SK-N-MC (cell line): ENCODE measurements around the gene CAMTA1.

ENCODE experiments used
- DNase-seq: peaks from one replicate; pipeline ENCODE4 v3.0.0-alpha.2; 2011; ENCODE audit warnings: low read depth, low spot score
- H3K27ac ChIP-seq: fragments of 200-600 bp; sonication (generic); 2 replicates; pipeline ENCODE4 v1.5.1; 2016; ENCODE audit warnings: mixed run types
- H3K36me3 ChIP-seq: fragments of 200-600 bp; sonication (generic); 2 replicates; pipeline ENCODE4 v1.6.1; 2017; ENCODE audit warnings: antibody characterized with exemption, low read length, mixed read lengths; ENCODE audit not compliant: insufficient read depth
- H3K4me3 ChIP-seq: fragments of 200-600 bp; sonication (generic); 2 replicates; pipeline ENCODE4 v1.5.1; 2016
- H3K9ac ChIP-seq: fragments of 200-600 bp; sonication (generic); 2 replicates; pipeline ENCODE4 v1.8.0; 2017; ENCODE audit warnings: mixed run types, mixed read lengths; ENCODE audit not compliant: insufficient read length
- H3K9me3 ChIP-seq: fragments of 200-600 bp; sonication (generic); 2 replicates; pipeline ENCODE4 v1.6.1; 2017; ENCODE audit warnings: low read depth, mild to moderate bottlenecking, antibody characterized with exemption, low read length, moderate library complexity, mixed read lengths
- EZH2 ChIP-seq: fragments of 200-600 bp; sonication (generic); IDR thresholded peaks from one replicate; pipeline ENCODE4 v1.6.1; 2017; ENCODE audit warnings: antibody characterized with exemption
- FOXP2 ChIP-seq: optimal IDR thresholded peaks from 2 replicates; pipeline ENCODE3; 2011; ENCODE audit warnings: mild to moderate bottlenecking, moderate library complexity; ENCODE audit not compliant: insufficient read depth; ENCODE audit errors: extremely low read length, control extremely low read depth
- POLR2AphosphoS5 ChIP-seq: IDR thresholded peaks from 2 replicates; pipeline ENCODE4 v1.6.1; 2012; ENCODE audit warnings: mild to moderate bottlenecking, low read depth, low read length, borderline replicate concordance

CAMTA1 gene

DNA sequence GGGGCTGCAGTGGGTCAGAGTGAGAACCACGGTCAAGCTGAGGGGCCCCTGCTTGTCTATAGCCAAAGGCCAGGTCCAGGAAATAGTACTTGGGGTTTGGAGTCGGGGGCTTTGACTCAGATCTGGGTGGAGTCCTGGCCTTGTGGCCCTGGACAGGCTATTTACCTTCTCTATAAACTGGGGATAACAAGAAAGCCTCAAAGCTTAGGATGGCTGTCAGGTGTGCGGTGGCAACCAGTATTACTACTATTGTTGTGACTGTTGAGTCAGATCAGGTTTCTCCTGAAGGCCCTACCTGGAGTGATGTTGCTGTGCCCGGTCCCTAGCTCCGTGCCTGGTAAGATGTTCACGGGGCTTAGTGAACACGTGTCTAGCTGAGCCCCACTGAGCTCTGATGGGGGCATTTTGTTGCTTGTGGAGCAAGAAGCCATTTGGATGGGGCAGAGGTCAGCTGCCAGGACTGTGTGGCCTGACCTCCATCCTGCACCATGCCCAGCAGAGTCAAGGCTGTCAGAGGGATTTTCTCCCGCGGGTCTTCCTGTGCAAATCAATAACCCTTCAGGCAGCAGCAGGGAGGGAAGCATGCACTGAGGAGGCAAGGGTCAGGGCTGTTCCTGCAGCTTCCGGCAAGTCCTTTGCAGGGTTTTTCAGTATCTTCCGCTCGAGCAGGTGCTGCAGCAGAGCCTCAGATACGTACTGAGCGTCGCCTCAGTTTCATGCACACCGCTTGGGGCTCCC, 170.3 kb downstream of the CAMTA1 start:
- Histone ChIP-seq H3K9me3 (no peaks in the 10 kb centered on the region), H3K27ac (no peak overlapping the region), H3K36me3 (no peaks in the 10 kb centered on the region), H3K4me3 (no peak overlapping the region), H3K9ac (no peak overlapping the region)
- TF ChIP-seq FOXP2 (no peak), POLR2AphosphoS5 (no peak), EZH2 (no peak)
- no peak for DNase-seq

DNA sequence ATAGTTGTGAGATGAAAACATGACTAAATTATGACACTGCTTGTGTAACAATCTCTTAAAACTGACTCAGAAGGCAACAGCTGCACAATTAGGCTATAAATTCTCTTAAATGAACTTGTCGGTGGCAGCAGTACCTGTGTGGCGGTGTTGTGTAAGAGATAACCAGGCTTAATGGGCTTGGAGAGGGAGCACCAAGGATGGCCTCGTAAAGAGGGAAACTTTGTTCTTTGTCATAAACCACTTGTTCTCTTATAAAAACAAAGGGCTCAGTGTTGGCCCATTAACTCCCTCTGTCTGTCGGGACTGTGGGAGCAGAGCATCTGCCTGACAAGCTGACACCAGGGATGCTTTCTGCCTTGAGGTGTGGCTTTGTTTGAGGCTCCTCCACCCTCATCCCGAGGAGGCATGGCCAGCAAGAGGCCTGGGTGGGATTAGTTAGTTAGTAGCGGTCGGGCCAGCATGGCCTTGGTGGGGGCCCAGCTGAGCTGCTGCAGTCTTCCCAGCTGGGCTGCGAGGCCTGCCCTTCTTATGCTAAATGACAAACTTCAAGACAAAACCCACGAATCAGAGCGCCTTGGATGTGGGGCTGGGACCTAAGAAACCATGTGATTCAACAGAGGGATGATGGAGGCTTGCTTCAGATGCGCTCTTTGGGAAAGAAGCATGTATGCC, 171.4 kb downstream of the CAMTA1 start:
- Histone ChIP-seq H3K9me3 (no peaks in the 10 kb centered on the region), H3K36me3 (no peaks in the 10 kb centered on the region), H3K4me3 (no peak overlapping the region), H3K9ac (no peak overlapping the region), H3K27ac (no peak overlapping the region)
- TF ChIP-seq POLR2AphosphoS5: no peak
- TF ChIP-seq FOXP2: no peak
- no peak for TF ChIP-seq EZH2
- no peak for DNase-seq

DNA sequence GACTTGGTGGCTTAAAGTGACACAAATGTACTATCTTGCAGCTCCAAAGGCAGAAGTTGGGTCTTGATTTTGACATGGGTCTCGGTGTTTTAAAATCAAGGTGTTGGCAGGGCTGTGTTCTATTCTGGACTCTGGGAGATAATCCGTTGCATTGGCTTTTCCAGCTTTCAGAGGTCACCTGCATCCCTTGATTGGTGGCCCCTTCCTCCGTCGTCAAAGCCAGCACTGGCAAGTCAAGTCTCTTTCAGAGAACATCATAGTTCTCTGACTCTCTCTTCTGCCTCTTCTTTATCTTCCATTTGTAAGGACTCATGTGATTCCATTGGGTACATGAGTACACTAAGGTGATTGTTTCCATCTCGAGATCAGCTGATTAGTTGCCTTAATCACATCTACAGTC, 172.1 kb downstream of the CAMTA1 start:
- Histone ChIP-seq H3K9ac (no peak overlapping the region), H3K27ac (no peak overlapping the region), H3K9me3 (no peaks in the 10 kb centered on the region), H3K36me3 (no peaks in the 10 kb centered on the region), H3K4me3 (no peak overlapping the region)
- no peak for DNase-seq
- TF ChIP-seq POLR2AphosphoS5 (no peak), FOXP2 (no peak), EZH2 (no peak)

DNA sequence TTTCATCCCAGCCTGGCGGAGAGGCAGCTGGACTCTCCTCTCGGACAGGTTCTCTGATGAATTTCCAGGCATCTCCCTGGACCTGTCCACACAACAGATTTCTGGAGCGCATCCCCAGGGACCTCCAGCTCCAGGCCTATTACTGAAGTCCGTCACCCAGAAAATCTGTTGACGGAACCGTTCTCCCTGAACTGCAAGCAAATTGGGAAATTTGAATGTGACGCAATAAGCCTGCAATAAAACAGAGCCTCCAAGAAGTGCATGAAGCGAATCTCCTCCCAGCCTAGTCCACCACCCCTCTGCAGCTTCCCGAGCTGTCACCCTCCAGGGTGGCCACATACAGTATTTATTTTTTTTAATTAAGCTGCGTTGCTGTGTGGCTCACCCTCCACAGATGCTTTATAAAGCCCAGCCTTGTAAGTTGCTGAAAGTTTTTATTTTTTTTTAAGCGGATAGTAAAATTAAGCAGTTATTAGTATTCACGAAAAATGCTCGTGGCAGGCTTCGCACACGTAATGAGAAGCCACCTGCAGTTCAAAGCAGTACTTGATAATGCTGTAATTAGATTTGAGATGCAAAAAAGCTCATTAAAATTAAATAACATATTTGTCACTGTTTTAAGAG, 173.3 kb downstream of the CAMTA1 start:
- H3K9ac ChIP-seq: peak overlapping the region; percentile 38
- peak overlapping the region; percentile 58; the same call in 1 of the 2 replicates for H3K27ac ChIP-seq
- no peaks in the 10 kb centered on the region for H3K9me3 ChIP-seq
- H3K4me3 ChIP-seq: peak overlapping the region; percentile 60
- H3K36me3 ChIP-seq: no peaks in the 10 kb centered on the region
- TF ChIP-seq FOXP2: no peak
- TF ChIP-seq EZH2: no peak
- TF ChIP-seq POLR2AphosphoS5: no peak
- DNase-seq: peak; percentile 18

DNA sequence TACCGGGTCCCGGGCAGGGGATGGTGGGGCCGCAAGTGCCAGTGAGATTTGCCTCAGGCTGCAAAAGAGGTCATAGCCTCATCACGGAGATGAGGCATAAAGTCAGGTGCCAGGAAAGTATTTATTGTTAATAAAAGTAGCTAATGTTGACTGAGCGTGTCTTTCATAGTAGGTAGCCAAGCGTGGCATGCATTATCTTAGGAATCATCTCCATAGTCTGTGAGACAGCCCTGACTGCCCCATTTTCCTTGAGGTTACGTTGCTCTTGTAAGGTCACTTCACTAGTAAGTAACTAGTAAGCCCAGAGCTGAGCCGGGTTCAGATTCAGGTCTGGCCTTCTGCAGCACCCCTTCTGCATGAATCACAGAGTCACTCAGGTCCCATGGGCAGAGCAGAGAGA, 174.2 kb downstream of the CAMTA1 start:
- H3K9ac ChIP-seq: peak overlapping the region; percentile 17
- H3K9me3 ChIP-seq: no peaks in the 10 kb centered on the region
- H3K27ac ChIP-seq: no peak overlapping the region
- no peak for DNase-seq
- TF ChIP-seq EZH2 (no peak), FOXP2 (no peak), POLR2AphosphoS5 (no peak)
- no peaks in the 10 kb centered on the region for H3K36me3 ChIP-seq
- no peak overlapping the region for H3K4me3 ChIP-seq

DNA sequence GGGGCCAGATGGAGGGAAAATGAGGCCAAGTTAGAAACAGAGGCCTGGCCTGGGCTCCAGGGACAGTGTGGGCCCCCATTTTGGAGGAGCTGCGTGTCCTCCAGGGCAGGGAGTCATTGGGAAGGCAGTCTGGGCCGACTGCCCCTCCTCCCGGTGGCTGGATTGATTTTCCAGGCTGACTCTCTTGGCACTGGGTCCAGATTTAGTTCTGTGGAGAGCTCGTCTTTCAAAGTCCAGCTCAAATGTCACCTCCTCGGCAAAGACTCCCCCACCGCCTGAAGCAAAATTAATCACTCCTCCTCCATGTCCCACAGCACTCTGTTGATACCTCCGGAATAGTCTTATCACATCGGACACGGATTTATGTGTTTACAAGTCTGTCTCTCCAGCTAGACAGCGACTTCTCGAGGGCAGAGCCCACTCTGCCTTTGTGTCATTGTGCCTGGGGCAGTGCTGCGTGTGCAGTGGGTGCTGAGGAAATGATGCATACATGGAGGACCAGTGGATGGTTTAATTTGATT, 175.1 kb downstream of the CAMTA1 start:
- no peak overlapping the region for H3K27ac ChIP-seq
- DNase-seq: no peak
- TF ChIP-seq POLR2AphosphoS5 (no peak), EZH2 (no peak), FOXP2 (no peak)
- no peak overlapping the region for H3K4me3 ChIP-seq
- no peaks in the 10 kb centered on the region for H3K36me3 ChIP-seq
- H3K9me3 ChIP-seq: no peaks in the 10 kb centered on the region
- no peak overlapping the region for H3K9ac ChIP-seq

DNA sequence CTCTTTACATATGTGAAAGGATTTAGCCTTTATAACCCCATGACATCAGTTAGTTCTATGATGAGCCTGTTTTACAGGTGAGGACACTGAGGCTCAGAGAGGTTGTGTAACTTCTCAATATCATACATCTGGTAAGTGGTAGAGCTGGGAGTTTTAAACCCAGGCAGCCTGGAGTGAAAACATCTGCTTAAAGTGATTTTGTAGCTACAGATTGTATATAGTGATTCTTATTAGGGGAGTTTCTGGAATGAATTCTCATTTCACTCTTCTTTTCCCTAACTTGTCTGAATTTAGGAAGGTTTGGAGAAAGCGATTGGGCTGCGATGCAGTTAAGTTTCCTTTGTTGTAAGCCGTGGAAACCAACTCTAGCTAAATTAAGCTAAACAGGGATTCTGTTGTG, 175.6 kb downstream of the CAMTA1 start:
- Histone ChIP-seq H3K9me3 (no peaks in the 10 kb centered on the region), H3K9ac (no peak overlapping the region), H3K36me3 (no peaks in the 10 kb centered on the region), H3K4me3 (no peak overlapping the region), H3K27ac (no peak overlapping the region)
- DNase-seq: no peak
- no peak for TF ChIP-seq POLR2AphosphoS5
- no peak for TF ChIP-seq FOXP2
- no peak for TF ChIP-seq EZH2

DNA sequence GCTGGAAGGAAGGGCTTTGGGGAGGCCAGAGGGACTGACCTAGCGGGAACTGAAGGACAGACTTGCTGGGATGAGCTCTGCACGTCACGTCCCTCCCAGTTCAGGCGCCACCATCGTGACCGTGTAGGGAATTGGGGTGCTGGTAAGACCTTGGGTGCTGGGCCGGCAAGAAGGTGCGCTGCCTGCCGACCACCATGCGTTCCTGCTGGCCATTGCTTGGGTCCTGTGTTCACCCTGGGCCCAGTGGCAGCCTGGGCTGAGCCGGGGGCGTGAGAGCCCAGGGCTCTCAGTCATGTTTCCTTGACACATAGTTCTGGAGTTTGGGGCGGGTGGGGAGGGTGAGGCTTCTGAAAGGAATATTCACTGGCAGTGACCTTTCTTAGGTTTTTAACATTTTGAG, 176.0 kb downstream of the CAMTA1 start:
- no peak overlapping the region for H3K4me3 ChIP-seq
- no peak overlapping the region for H3K9ac ChIP-seq
- DNase-seq: no peak
- no peaks in the 10 kb centered on the region for H3K36me3 ChIP-seq
- TF ChIP-seq FOXP2 (no peak), EZH2 (no peak), POLR2AphosphoS5 (no peak)
- H3K9me3 ChIP-seq: no peaks in the 10 kb centered on the region
- H3K27ac ChIP-seq: no peak overlapping the region
